ENCODE results near the gene ENDOD1.
A peak's percentile ranks its signal among the peaks of the same experiment; 100 is the strongest.
"Not testable (repeated sequence)": the region's sequence is repeated elsewhere in the genome, so short reads cannot be mapped to it uniquely, and the experiment has no call there.

Gene ENDOD1

DNA sequence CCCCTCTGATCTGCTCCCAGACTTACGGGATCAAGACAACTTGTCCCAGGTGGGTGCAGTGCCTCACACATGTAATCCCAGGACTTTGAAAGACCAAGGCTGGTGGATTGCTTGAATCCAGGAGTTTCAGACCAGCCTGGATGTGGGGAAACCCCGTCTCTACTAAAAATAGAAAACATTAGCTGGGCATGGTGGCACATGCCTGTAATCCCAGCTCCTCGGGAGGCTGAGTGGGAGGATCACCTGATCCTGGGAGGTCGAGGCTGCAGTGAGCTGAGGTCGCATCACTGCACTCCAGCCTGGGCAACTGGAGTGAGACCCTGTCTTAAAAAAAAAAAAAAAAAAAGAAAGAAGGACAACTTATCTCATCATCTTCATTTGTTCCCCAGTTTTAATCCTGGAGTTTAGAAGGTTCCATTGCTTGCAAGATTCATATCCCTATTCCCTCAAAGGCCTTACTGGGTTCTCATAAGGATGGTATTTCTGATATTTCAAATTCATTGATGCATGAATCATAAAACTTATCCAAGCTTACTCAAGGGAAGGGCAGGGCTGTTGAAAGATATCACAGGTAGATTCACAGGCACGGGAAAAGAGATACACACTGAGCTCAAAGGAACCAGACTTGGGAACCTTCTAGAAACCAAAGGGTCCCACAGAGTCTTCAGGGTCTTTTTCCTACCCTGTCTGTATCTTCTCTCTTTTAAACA lies 14.6 kb downstream of the ENDOD1 start:
- DNase-seq (ENCODE audit: low spot score): no peak

DNA sequence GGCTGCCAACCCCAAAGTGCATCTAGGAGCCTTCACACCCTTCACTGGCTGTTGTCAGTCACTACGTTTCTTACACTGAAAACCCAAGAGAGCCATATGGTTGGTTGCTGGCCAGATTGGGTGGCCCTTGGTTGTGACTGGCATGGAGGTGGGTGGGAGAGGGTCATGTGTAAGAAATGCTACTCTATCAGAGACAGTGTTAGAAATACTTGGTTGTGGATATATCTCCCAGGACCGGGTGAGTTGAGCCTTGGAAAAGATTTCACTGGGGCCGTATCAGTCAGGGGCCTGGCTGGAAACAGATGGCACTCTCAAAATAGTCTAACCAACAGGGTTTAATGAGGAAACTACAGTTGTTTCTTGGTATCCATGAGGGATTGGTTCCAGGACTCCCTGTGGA lies 15.2 kb downstream of the ENDOD1 start:
- no peak for DNase-seq (ENCODE audit: low spot score)

DNA sequence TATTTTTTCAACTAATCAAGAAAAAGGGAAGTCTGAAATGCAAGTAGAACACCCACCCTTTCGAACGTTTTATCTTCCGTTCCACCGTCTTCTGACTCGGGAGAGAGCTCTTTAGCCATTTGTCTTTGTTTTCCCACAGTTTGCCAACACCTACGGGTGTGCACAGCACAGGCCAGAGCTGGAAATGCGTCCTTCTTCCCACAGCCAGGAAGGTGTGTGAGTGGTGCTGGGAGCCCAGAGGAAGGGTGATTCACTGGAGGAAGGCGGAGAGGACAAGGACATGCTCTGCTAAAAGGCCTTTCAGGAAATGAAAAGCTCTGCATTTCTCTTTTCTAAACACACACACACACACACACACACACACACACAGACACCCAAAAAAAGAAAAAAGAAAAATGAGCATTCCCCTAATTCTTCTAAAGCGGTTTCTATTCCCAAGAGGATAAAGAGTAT lies 18.5 kb downstream of the ENDOD1 start:
- DNase-seq (ENCODE audit: low spot score): peak; percentile 72

DNA sequence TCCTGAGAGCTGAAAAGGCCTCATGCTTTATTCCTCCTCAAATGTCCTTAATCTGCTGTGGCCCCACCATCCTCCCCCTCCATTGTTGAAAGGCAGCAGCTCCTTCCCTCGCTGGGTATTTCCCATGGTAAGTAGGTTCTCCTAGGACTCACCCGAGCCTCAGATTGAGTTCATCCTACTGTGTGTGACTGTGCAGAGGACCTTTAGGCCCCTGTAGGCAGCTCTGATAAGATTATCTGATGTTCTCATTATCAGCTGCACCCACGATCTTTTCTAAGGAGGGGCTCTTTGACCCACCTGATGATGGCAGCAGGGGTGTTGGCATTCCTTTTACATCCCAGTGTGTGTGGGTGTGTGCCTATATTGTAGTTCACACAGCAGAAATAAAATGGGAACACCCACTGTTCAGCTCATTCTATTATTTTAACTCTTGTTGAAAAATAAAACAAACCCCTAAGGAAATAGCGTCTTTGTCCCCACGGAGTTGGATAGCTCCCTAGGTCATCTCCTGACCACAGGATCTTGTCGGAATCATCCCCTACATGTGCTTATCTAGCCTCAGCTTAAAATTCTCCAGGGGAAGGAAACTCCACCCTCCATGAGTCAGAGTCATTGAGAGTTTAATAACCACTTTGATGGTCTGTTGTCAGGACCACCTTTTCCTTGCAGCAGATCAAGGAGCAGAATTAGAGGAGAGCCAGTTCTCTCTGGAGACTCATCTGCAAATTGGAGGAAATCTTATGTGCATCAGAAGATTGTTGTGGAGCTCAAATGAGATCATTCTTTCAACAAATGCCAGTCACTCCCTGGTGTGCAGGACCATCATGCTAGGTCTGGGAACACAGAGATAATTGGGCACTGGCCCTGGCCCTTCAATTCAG lies 19.3 kb downstream of the ENDOD1 start:
- DNase-seq (ENCODE audit: low spot score): peak; percentile 64

DNA sequence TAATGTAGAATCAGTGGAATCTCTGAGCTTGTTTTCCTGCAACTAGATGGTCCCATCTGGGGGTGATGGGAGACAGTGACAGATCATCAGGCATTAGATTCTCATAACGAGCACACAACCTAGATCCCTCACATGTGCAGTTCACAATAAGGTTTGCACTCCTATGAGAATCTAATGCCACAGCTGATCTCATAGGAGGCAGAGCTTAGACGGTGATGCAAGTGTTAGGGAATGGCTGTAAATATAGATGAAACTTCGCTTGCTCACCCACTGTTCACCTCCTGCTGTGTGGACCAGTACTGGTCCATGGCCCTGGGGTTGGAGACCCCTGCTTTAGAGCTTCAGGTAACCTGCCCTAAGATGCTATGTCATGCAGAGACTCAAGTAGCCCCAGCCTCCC lies 21.8 kb downstream of the ENDOD1 start:
- DNase-seq (ENCODE audit: low spot score): not testable (repeated sequence)

DNA sequence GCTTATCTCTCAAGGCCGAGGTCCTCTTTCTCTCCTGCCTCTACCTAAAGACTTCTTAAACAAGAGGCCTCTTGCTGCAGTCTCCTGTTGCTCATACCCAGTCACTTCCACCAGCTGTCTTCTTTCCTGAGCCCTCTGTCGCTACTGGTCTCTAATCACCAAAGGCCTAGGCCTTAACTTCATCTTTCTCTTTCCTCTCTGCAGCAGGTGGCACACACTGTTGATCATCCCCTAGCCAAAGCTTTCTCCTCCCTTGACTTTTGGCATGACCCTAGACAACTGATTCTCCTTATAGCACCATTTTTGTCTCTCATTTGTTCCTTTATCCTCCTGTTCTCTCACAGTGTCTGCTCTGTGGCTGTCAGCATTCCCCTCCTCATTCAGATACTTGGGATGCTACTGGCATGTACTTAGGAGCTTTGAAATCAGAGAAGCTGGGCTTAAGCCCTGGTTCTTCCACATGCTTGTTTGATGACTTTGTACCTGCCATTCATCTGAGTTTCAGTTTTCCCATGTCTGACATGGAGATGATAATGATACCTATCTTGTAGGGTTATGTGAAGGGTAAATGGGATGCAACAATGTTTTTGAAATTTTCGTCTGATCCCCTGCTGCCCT lies 22.4 kb downstream of the ENDOD1 start:
- DNase-seq (ENCODE audit: low spot score): no peak

DNA sequence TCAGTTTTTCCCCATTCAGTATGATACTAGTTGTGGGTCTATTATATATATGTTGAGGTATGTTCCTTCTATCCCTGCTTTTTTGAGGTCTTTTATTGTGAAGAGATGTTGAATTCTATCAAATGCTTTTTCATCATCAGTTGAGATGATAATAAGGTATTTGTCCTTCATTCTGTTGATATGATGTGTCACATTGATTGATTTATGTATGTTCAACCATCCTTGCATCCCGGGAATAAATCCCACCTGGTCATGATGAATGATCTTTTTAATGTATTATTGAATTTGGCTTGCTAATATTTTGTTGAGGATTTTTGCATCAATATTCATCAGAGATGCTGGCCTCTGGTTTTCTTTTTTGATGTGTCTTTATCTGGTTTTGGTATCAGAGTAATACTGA lies 26.0 kb downstream of the ENDOD1 start:
- no peak for DNase-seq (ENCODE audit: low spot score)

DNA sequence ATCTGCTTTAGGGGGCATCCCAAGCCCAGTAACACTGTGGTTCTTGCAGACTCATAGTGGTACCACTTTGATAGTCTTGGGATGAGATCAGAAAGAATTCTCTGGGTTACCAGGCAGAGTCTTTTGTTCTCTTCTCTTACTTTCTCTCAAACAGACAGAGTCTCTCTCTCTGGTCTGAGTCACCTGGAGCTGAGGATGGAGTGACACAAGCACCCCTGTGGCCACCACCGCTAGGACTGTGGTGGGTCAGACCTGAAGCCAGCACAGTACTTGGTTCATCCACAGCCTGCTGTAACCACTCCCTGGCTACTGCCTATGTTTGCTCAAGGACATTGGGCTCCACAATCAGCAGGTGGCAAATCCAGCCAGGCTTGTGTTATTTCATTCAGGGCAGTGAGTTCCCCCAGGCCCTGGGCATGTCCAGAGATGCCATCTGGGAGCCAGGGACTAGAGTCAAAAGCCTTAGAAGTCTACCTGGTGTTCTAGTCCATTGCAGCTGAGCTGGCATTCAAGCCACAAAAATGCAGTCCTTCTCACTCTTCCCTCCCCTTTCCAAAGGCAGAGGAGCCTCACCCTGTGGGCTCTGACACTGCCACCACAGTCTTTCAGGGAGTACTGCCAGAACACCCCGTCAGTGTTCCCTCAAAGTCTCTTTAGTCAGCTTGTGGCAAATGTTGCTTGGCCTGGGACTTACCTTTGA lies 29.9 kb downstream of the ENDOD1 start:
- DNase-seq (ENCODE audit: low spot score): no peak

DNA sequence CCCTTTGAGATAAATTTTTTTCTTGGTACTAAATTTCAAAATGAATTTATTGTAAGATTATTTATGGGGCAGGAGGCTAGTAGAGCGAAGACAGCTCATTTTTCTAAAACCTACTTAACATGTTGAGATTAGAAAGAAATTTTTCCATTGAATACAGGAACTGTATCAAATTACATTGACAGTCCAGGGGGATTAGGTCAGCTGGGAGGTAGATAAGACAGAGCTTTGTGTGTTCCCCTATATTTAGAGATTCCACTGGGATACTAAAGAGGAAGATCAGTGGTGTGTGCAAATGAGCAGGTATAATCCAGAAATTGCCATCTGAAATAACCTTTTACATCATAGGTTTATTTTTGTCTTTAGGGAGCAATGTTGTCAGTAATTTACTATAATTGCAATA lies 32.1 kb downstream of the ENDOD1 start:
- DNase-seq (ENCODE audit: low spot score): peak; percentile 60

DNA sequence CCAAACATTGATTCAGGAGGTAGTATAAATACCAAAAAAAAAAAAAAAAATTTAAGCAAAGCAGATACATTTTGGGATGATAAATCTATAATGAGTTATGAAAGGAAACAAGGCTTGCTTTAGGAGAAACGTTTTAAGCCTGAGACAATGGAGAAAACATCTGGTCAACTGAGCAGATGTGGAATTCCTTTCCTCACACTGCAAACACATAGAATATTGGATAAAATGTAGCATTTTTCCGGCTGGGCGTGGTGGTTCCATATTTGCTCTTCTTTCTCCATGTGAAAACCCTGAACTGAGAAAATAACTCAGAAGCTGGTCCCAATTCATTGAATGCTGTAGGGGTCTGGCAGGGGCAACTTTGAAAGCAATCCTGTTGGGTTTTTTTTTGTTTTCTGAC lies 33.9 kb downstream of the ENDOD1 start:
- DNase-seq (ENCODE audit: low spot score): no peak

DNA sequence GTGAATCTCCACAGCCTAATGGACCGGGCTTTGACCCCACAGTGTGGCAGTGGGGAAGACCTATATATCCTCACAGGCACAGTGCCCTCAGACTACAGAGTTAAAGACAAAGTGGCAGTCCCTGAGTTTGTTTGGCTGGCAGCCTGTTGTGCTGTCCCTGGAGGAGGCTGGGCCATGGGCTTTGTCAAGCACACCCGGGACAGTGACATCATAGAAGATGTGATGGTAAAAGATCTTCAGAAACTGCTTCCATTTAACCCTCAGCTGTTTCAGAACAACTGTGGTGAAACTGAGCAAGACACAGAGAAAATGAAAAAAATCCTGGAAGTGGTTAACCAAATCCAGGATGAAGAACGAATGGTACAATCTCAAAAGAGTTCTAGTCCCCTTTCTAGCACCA lies 39.0 kb downstream of the ENDOD1 start:
- no peak for DNase-seq (ENCODE audit: low spot score)

DNA sequence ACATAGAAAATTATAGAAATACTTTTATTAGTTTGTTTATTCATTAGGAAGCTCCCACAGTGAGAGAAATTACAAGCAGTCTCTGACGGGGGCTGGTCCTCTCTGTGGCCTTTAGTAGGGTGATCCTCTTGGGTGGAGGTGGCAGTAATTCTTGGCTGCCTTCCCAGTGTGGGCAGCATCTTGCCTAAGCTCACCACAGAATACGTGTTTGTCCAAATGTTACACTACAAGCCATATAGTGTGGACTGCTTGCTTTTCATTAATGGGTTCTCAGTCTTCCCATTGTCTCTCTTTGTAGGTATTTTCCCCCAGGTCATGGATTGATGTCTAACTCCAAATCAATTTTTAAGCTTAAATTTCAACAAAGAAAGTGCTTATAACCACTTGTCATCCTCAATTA lies 43.3 kb downstream of the ENDOD1 start:
- peak; percentile 76 for DNase-seq (ENCODE audit: low spot score)

DNA sequence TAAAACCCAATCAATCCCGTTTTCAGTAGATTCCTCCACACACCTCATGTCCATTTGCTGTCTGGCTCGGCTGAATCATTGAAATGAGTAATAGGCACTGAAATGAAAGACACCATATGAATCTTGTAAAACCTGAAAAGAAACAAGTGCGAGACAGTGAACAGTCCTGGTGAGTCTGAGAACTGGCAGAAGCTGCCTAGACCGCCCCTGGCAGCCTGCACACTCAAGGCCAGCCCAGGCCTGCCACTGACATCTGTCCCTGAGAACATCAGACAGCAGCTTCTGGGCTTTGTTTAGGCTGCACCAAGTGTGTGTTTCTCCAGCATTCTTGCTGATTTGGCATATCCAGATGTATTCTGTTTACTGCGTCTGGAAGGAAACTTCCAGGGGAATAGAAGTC lies 44.8 kb downstream of the ENDOD1 start:
- no peak for DNase-seq (ENCODE audit: low spot score)

DNA sequence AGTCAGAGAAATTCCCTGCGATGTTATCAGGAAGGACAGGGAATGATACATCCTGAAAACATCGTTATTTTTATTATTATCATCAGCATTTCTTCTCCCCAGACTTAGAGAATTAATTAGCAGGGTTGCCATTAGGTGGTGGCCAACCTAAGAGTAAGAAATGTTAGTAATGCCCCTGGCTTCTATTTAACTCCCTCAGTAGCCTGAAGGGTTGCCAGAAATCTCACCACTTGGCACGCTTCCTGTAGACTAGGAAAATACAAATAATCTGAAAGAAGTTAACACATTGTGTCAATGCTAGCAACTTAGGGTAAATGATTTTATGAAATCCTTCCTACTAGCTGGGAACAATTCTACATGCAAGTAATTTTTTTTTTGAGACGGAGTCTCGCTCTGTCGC lies 45.5 kb downstream of the ENDOD1 start:
- DNase-seq (ENCODE audit: low spot score): no peak

DNA sequence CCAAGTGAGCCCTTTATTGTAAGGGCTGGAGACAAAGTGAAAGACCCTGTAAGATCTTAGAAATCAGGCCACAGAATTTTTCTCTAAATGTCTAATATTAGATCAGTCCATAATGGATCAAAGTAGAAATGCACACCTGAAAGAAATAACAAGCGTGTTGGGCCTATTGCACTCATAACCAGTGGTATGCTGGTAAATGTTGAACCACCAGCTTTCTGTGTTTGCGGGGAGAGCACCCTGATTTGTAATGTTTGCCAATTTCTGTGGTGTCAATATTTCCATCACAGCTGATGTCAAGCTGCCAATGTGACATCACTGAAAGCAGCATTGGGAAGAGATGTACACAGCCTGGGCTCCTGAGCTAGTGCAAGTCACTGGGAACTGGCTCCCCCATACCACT lies 46.2 kb downstream of the ENDOD1 start:
- DNase-seq (ENCODE audit: low spot score): no peak

DNA sequence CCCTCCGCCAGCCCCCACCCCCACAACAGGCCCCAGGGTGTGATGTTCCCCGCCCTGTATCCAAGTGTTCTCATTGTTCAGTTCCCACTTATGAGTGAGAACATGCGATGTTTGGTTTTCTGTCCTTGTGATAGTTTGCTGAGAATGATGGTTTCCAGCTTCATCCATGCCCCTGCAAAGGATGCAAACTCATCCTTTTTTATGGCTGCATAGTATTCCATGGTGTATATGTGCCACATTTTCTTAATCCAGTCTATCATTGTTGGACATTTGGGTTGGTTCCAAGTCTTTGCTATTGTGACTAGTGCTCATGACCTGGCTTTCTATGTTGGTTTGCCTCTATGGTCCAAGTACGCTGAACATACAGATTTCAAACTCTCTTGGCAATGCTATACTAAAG lies 47.1 kb downstream of the ENDOD1 start:
- DNase-seq (ENCODE audit: low spot score): not testable (repeated sequence)

DNA sequence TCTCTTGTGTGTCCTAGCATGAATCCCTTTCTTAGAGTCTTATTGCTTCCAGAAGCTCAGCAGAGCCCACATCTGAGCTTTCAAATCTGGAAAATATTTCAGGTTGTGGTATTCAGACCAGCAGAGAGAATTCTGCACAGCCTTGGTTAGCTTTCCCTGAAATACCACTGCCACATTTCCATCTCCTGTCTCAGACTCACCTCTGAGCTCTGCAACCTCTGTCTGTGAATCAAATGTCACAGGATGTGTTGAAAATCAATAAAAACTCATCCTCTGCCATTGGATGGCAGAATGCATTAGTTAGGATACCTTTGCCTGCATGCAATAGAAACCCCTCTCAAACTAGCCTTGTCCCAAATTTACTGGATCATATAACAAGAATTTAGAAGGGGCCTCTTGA lies 47.7 kb downstream of the ENDOD1 start:
- DNase-seq (ENCODE audit: low spot score): no peak

DNA sequence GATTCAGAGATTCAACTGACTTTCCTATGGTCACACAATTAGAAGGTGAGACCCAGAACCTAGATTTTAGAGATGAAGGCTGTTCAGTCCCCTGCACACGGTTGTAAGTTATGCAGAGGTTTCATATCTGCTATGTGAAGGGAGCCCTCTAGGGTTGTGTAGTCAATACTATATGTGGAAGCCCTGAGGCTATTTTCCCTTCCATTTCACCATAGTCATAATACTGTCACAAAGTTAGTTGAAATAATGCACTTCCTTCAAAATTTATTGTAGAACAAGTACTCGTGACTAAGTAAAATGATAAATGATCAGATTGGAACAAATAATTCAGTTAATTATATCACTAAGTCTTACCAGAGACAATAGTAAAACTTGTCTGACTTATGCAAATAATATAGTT lies 48.8 kb downstream of the ENDOD1 start:
- no peak for DNase-seq (ENCODE audit: low spot score)

DNA sequence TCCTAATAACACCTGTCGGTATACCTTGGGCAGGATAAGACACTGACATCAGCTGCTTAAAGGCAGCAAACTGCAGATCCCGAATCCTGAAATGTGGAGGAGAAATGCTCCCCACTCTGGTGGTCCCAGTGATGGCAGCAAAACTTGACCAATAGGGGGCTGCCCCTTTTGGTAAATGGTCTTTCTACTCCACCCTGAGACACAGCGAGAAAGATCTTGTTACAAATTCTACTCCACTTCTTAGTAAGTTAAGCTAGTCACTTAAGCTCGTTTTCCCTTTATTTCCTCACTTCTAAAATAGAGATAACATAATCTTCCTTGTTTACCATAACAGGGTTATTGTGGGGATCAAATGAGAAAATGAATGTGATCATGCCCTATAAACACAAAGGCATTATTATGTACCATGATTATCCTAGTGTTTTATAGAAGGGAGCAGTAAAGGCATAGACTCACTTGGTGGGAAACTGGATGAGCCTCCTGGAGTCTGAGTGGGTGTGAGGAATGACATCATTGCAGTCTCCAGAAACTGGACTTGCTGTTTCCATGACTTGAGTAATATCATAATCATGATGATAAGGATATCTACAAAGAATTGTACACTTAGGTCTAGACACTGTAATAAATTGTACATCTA lies 50.9 kb downstream of the ENDOD1 start:
- DNase-seq (ENCODE audit: low spot score): peak; percentile 53

DNA sequence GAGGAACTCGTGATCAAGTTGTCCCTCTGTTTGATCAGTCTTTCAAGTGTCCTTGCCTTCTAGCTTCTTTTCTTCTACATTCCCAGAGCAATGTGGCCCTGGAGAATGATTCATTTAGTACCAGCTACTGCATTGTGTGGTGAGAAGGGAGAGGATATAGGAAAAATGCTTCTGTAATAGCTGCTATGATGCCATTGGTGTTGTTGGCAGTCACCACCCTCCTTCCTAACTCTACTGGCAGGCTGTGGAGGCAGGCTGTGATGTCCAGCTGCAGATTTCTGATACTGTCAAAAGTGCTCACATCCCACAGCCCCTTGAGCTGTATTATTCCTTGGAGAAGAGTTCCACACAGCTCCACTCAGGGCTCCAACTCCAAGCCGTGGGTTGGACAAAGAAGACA lies 52.8 kb downstream of the ENDOD1 start:
- no peak for DNase-seq (ENCODE audit: low spot score)

DNA sequence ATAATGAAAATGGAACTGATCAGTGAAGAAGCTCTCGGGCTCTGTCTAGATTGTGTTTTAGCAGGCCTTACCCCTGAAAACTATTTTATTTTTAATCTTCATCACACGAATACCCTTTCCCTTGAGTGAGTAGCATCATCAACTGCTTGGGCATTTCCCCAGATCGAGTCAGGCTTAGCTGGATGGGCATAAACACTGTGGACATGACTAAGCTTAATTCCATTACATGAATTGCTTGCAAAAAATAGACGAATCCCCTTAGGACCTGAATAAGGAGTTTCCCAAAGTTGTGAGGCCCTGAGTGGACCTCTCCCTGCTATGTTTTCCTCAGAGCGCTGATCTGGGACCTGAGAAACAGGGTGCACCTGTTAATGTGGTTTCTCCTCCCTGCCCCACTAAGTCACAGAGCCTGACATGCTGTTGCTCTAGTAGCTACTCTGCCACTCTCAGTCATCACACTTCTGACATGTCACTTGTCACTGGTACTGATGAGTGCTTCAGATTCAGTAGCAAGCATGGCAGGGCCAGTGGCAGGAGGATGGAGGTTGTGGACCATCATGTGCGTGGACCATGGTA lies 53.5 kb downstream of the ENDOD1 start:
- DNase-seq (ENCODE audit: low spot score): no peak

Data from COLO829 (cell line).